GM21529 (cell line): ENCODE measurements around the gene MOB1B.
"Not testable (repeated sequence)": the region's sequence is repeated elsewhere in the genome, so short reads cannot be mapped to it uniquely, and the experiment has no call there.

Source experiments
- ATAC-seq: cut with Tn5 transposase; IDR thresholded peaks from one replicate; pipeline ENCODE4 v1.9.1; 2021; ENCODE audit not compliant: unreplicated experiment

Gene MOB1B

GRCh38 chr4:70901984-70902576 is at the start of gene MOB1B:
TSS of gene MOB1B (plus strand) at chr4:70902369. CDS start at chr4:70902537, 168 bp downstream.
- peak; percentile 91 for ATAC-seq

DNA sequence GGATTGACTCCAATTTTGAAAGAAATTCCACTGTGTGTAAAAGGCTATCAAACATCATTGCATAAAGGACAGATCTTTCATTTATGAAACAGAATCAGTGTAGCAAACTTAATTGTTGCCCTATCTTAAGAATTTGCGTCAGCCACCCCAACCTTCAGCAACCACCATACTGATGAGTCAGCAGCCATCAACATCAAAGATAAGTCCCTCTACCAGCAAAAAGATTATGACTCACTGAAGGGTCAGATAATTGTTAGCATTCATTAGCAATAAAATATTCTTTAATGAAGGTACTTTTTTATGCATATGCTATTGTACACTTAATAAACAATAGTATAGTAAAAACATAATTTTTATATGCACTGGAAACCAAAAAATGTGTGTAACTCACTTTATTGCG is 46.7 kb upstream of the MOB1B start:
- ATAC-seq: no peak

GRCh38 chr4:70858454-70858853 is 43.7 kb upstream of the MOB1B start:
- no peak for ATAC-seq

DNA sequence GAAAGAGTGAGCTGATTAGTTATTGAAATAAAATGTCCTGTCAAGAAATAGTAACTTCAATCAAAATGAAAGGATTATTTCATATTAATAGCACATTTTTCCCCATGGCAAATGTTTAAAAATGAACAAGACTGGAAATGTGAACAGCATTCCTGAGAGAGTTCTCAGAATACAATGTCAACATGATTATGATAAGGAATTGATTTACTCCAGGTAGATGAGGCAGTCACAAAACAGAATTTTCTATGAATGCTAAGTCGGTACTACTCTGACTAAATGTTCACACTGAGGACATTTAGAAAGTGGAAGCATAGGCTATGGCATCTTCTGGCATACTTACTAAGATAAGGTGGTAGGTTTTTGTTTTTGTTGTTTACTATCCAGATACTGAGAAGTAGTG is 43.1 kb upstream of the MOB1B start:
- no peak for ATAC-seq

GRCh38 chr4:70863099-70863790 is 38.9 kb upstream of the MOB1B start:
- no peak for ATAC-seq

GRCh38 chr4:70868778-70869177 is 33.4 kb upstream of the MOB1B start:
- ATAC-seq: no peak

DNA sequence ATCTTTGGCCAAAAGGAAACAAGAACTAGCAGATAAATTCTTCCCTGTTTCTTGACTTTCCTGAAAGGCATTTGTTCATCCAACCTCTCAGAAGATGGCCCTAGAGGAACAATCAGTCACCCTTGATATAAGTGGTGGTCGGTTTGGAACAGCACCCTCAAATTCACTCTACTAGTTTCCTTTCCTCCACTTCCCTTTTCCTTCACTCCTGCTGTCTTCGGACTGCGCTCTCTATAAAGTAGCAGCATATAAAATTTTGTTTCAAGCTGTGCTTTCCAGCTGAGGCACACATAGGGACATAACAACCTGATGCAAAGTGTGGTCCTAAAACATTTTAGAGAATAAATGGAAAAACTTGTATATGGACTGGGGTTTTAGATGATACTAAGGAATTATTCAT is 29.0 kb upstream of the MOB1B start:
- ATAC-seq: no peak

DNA sequence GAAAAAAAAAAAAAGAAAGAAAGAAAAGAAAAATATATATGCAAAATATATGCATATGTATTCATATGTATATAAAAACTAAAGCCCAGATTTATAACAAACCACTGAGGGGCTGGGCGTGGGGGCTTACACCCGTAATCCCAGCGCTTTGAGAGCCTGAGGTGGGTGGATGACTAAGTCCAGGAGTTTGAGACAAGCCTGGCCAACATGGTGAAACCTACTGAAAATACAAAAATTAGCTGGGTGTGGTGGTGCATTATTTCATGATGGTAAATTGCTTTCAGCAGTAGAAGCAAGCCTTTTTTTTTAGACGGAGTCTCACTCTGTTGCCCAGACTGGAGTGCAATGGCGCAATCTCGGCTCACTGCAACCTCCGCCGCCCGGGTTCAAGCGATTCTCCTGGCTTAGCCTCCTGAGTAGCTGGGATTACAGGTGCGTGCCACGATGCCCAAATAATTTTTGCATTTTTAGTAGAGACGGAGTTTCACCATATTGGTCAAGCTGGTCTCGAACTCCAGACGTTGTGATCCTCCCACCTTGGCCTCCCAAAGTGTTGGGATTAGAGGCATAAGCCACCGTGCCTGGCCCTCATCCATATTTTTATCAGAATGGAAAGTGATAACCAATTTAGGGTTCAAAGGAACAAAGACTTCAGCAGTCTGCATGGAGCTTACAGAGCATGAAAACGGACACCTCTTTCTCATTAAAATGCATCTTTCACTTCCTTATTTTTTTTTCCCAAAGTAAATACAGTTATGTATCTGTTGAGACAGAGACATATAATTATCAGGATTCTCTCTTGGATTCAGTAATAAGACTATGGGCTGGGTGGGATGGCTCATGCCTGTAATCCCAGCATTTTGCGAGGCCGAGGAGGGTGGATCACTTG is 27.7 kb upstream of the MOB1B start:
- ATAC-seq: peak; percentile 81

DNA sequence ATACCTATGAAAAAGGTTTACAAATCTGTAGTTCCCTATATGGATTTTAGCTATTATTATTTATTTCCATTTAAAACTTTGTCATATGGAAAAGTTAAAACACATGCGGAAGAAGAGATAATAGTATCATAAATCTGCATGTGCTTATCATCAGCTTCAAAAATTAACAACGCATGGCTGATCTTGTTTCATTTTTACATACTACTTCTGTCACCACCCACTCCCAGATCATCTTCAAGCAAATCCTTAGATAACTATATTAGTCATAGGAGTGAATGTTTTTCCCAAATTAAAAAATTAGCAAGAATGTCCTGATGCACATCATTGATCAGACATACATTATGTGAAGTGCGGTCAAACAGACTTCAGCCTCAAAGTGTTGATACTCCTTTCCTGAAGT is 24.6 kb upstream of the MOB1B start:
- ATAC-seq: no peak

DNA sequence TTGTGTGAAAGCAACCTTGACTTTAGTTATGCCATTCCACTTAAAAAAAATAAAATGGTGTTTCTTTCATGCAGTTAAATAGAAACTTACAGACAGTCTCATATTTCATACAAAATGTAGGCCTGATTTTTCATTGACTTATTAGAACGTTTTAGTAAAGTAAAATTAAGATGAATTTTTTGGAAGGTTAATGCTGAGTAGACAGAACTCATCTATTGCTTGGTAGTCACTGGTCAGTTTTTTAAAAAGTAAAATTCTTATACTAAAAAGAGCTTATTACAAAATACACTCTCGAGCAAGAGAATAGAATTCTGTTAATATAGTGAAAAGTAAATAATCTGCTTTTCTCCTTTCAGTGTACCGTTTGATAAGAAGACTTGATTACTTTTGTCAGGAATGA is 21.4 kb upstream of the MOB1B start:
- no peak for ATAC-seq

GRCh38 chr4:70885174-70885573 is 17.0 kb upstream of the MOB1B start:
- ATAC-seq: no peak

DNA sequence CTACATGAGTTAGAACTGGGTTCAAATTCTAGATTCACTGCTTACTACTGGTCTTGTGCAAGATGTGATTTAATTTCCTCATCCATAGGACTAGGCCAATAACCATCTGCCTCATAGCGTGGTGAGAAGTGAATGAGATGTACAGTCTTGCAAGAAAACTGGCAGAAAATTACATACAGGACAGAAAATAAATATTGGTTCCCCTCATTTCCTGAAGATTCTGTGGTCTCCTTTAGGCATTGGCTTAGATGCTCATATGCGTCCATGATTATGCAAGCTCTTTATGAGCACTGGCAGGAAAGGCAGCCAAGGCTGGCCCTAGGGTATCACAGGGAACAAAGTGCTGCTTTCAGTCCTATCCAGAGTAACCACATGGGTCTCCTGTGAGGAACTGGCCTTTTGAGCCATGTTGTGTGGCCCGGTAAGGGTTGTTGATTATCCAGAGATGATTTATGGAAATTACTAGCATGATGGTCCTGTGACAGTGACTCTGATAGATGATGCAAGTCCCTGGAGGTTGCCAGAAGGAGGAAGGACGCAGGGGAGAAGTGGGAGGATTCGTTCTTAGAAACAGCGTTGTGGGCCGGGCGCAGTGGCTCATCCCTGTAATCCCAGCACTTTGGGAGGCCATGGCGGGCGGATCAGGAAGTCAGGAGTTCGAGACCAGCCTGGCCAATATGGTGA is 9.9 kb upstream of the MOB1B start:
- no peak for ATAC-seq

DNA sequence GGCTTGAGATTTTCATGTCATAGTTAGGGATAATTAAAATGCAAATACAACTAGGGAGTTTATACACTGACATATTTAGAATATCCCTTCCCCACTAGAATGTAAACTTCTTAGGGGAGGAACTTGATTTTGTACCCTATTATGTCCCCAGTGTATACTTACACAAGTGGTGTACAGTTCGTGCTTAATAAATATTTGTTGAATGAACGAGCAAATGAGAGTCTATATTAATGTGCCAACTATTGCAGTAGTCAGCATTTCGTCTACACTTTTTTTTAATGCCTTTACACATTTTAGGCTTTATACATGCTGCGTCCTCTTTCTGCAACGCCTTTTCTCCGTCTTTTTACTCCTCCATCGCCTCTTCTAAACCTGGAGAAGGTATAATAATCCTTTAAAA is 8.4 kb upstream of the MOB1B start:
- no peak for ATAC-seq

GRCh38 chr4:70895405-70895804 is 6.8 kb upstream of the MOB1B start:
- no peak for ATAC-seq

DNA sequence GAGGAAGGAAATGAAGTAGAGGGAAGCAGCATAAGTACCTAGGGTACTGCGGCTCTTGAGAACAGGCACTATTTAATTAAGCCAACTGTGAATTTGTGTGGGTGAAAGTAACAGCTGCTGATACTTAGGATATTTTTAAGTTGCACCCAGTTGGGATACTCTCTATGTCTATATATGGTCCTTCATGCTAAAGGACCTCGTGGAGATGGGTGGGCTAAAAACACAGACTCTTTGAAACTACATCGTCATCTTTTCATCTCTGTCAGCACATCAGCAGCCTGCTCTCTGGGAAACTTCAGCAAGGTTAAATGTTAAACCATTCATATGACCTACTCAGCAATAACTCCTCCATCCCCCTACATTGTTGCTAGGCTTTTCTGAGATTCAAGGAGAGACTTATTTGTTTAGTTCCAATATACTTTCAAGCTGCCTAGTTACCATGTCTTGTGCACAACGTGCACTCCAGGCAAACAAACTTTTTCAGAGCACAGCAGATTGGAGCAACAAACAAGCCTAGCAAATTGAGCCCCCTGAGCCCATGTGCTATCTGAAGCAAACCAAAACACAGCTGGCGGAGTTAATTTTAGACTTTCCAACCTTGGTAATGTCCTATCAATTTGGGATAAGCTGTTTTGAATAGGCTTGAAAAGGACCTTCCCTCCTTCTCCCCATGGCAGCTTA is 6.2 kb upstream of the MOB1B start:
- ATAC-seq: peak; percentile 63

GRCh38 chr4:70898581-70898980 is 3.6 kb upstream of the MOB1B start:
- not testable (repeated sequence) for ATAC-seq

DNA sequence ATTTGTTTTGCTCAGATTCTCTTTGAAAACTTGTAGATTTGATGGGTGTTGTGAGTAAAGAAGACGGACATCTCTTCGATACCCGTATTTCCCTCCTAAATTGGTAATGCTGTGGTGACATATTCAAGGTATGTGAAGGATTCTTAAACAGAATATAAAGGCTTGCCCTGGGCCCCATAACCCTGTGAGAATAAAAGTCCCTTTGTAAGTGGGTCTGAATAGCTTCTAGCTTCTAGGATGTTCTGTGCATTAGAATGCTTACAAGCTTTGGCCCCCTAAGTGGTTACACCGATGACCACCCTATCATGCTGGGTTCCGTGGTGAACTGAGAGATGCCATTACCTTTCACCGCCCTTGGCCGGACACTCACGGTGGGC is 574 bp upstream of the MOB1B start:
- no peak for ATAC-seq

GRCh38 chr4:70902577-70903290 is 565 bp downstream of the MOB1B start:
- ATAC-seq: peak; percentile 58

- no peak for ATAC-seq
Measured at GRCh38 chr4:70903291-70903603, 1.1 kb downstream of the MOB1B start.

GRCh38 chr4:70908993-70909556 is 6.9 kb downstream of the MOB1B start:
- no peak for ATAC-seq
